HUES48 (cell line): ENCODE measurements around the gene ACVRL1.

Experiments used
- H3K27ac ChIP-seq: one replicate; pipeline ENCODE4 v1.7.0; 2013; ENCODE audit warnings: low read depth, low read length, inconsistent platforms
- H3K27me3 ChIP-seq: 2 replicates; pipeline ENCODE4 v1.6.1; 2013; ENCODE audit warnings: mild to moderate bottlenecking, low read length; ENCODE audit not compliant: control insufficient read depth, insufficient read depth
- H3K36me3 ChIP-seq: 2 replicates; pipeline ENCODE4 v1.6.1; 2013; ENCODE audit warnings: low read length; ENCODE audit not compliant: control insufficient read depth, insufficient read depth
- H3K4me1 ChIP-seq: 2 replicates; pipeline ENCODE4 v1.6.1; 2013; ENCODE audit warnings: mild to moderate bottlenecking, low read length; ENCODE audit not compliant: control insufficient read depth, insufficient read depth
- H3K4me3 ChIP-seq: 2 replicates; pipeline ENCODE4 v1.5.1; 2013; ENCODE audit warnings: mild to moderate bottlenecking, low read depth, low read length
- H3K9ac ChIP-seq: 2 replicates; pipeline ENCODE4 v1.6.1; 2013; ENCODE audit warnings: mild to moderate bottlenecking, low read depth, low read length, moderate library complexity
- H3K9me3 ChIP-seq: 2 replicates; pipeline ENCODE4 v1.6.1; 2013; ENCODE audit warnings: low read length; ENCODE audit not compliant: control insufficient read depth, insufficient read depth

ACVRL1 gene

GRCh38 chr12:51959921-51960320 lies 52.6 kb downstream of the ACVRL1 start:
- no peak overlapping the region for H3K4me3 ChIP-seq
- H3K4me1 ChIP-seq, result no peaks in the 10 kb centered on the region
- H3K9me3 ChIP-seq, result no peaks in the 10 kb centered on the region
- no peak overlapping the region for H3K27ac ChIP-seq
- peaks cover 5% of the 10 kb centered on the region for H3K36me3 ChIP-seq
- no peaks in the 10 kb centered on the region for H3K27me3 ChIP-seq
- H3K9ac ChIP-seq, result no peak overlapping the region

GRCh38 chr12:51960488-51960887 lies 53.2 kb downstream of the ACVRL1 start:
- no peaks in the 10 kb centered on the region for H3K27me3 ChIP-seq
- H3K4me1 ChIP-seq, result no peaks in the 10 kb centered on the region
- H3K36me3 ChIP-seq, result peaks cover 5% of the 10 kb centered on the region
- H3K9ac ChIP-seq, result no peak overlapping the region
- H3K4me3 ChIP-seq, result no peak overlapping the region
- no peaks in the 10 kb centered on the region for H3K9me3 ChIP-seq
- no peak overlapping the region for H3K27ac ChIP-seq

- peaks cover 5% of the 10 kb centered on the region for H3K36me3 ChIP-seq
- H3K27me3 ChIP-seq, result no peaks in the 10 kb centered on the region
- no peak overlapping the region for H3K4me3 ChIP-seq
- H3K27ac ChIP-seq, result no peak overlapping the region
- peaks cover 3% of the 10 kb centered on the region; the same call in 1 of the 2 replicates for H3K4me1 ChIP-seq
- H3K9me3 ChIP-seq, result no peaks in the 10 kb centered on the region
- H3K9ac ChIP-seq, result no peak overlapping the region
These were observed 53.6 kb downstream of the ACVRL1 start for GRCh38 chr12:51960890-51961289.

DNA sequence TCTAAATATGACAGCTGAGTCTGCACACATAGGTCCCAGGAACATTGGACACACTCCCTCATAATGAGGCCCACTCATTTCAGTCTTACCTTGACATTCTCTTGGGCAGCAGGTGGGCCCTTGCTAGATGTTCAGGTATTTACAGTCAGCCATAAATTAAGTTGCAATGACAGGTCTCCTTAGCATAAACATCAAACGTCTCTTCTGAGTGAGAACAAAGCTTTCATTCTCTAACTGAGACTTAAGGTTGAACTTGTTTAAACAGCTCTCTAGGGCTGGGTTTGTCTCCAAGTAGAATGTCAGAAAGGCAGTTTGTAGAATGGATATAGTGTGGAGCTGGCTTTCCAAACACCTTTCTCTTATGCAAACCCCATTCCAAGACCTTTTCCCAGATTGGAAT lies 54.5 kb downstream of the ACVRL1 start:
- Histone ChIP-seq H3K27ac (no peak overlapping the region), H3K4me1 (peaks cover 4% of the 10 kb centered on the region; the same call in 1 of the 2 replicates), H3K9ac (no peak overlapping the region), H3K4me3 (no peak overlapping the region), H3K27me3 (no peaks in the 10 kb centered on the region), H3K36me3 (peaks cover 5% of the 10 kb centered on the region), H3K9me3 (no peaks in the 10 kb centered on the region)

GRCh38 chr12:51962737-51963136 lies 55.4 kb downstream of the ACVRL1 start:
- Histone ChIP-seq H3K9me3 (no peaks in the 10 kb centered on the region), H3K27me3 (no peaks in the 10 kb centered on the region), H3K9ac (no peak overlapping the region), H3K27ac (no peak overlapping the region), H3K36me3 (peaks cover 5% of the 10 kb centered on the region), H3K4me3 (no peak overlapping the region), H3K4me1 (peaks cover 4% of the 10 kb centered on the region; the same call in 1 of the 2 replicates)

DNA sequence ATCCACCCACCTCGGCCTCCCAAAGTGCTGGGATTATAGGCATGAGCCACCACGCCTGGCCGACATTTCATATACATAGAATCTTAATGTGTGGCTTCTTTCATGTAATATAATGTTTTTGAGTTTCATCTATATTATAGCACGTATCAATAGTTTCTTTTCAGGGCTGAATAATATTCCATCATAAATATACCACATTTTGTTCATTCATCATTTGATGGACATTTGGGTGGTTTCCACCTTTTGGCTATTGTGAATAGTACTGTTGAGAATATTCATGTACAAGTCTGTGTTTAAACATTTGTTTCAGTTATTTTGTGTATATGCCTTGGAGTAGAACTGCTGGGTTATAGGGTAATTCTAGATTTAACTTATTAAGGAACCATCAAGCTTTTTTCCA lies 56.2 kb downstream of the ACVRL1 start:
- Histone ChIP-seq H3K4me1 (peaks cover 4% of the 10 kb centered on the region; the same call in 1 of the 2 replicates), H3K36me3 (peaks cover 5% of the 10 kb centered on the region), H3K27ac (no peak overlapping the region), H3K4me3 (no peak overlapping the region), H3K9me3 (no peaks in the 10 kb centered on the region), H3K27me3 (no peaks in the 10 kb centered on the region), H3K9ac (no peak overlapping the region)

- Histone ChIP-seq H3K4me3 (no peak overlapping the region), H3K9ac (no peak overlapping the region), H3K9me3 (no peaks in the 10 kb centered on the region), H3K27me3 (no peaks in the 10 kb centered on the region), H3K36me3 (no peaks in the 10 kb centered on the region), H3K27ac (no peak overlapping the region), H3K4me1 (peaks cover 26% of the 10 kb centered on the region)
These were observed 62.3 kb downstream of the ACVRL1 start for GRCh38 chr12:51969643-51970042.

DNA sequence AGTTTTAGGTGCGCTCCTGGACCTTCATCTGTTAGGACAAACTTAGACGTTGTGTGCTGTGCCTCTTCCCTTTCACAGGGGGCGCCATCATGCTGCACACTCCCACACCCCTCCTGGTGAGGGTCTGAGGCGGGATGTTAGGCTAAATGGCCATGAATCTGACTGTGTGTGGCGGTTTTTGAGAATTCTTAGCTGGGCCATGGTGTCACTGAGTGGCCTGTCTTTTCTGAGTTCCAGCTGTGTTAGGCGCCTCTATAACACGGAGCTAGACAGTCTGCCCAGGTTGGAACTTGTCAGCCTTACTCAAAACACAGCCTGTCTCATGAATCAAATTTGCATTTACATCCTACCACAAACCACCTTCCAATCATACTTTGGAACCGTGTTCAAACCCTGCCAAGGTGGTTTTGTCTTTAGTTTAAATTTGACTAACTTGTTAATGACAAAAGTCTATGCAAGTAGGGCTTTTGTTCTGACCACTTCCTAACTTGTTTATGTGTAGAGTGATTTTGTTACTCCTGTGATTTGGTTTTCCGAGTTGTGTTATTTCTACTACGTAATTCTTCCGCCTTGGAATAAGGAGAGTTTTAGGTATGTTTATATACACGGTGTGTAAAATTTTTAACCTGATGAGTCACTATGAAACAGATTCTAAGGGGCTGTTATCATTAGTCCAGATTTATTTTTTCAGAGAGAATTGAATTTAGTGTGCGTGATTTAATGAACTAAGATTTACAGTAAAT lies 63.8 kb downstream of the ACVRL1 start:
- Histone ChIP-seq H3K4me1 (peaks cover 25% of the 10 kb centered on the region), H3K9me3 (no peaks in the 10 kb centered on the region), H3K4me3 (no peak overlapping the region), H3K27ac (no peak overlapping the region), H3K36me3 (peaks cover 12% of the 10 kb centered on the region), H3K27me3 (no peaks in the 10 kb centered on the region), H3K9ac (no peak overlapping the region)

DNA sequence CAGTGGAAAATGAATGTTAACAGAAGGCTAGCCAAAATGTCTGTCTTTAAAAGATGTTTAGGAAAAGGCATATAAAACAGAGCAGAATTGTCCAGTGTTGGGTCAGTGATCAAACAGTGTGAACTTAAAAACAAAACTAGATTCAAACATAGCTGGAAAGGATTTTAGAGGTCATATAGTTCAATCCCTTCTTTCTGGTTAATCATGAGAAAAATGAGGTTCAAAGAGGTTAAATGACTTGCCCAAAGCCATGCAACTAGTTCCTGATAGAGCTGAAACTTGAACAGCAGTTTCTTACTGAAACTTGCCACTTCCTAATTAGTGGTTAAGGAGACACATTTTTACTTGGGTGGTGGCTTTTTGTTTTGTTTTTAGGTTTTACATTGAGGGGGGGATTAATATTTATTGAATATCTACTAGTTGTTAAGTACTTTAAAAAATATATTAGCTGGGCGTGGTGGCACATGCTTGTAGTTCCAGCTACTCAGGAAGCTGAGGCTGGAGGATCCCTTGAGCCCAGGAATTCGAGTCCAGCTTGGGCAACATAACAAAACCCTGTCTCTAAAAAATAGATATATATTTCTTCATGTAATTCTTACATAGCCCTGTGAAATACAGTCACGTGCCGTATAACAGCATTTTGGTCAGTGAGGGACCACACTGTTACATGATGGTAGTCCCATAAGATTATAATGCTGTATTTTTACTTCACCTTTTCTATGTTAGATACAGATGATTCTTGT lies 64.5 kb downstream of the ACVRL1 start:
- Histone ChIP-seq H3K4me1 (peaks cover 25% of the 10 kb centered on the region), H3K27ac (no peak overlapping the region), H3K27me3 (no peaks in the 10 kb centered on the region), H3K36me3 (peaks cover 19% of the 10 kb centered on the region), H3K9me3 (no peaks in the 10 kb centered on the region), H3K4me3 (no peak overlapping the region), H3K9ac (no peak overlapping the region)

- Histone ChIP-seq H3K27ac (no peak overlapping the region), H3K36me3 (peaks cover 22% of the 10 kb centered on the region), H3K9ac (no peak overlapping the region), H3K27me3 (no peaks in the 10 kb centered on the region), H3K4me3 (no peak overlapping the region), H3K4me1 (peaks cover 25% of the 10 kb centered on the region), H3K9me3 (no peaks in the 10 kb centered on the region)
These were observed 65.1 kb downstream of the ACVRL1 start for GRCh38 chr12:51972422-51972812.

DNA sequence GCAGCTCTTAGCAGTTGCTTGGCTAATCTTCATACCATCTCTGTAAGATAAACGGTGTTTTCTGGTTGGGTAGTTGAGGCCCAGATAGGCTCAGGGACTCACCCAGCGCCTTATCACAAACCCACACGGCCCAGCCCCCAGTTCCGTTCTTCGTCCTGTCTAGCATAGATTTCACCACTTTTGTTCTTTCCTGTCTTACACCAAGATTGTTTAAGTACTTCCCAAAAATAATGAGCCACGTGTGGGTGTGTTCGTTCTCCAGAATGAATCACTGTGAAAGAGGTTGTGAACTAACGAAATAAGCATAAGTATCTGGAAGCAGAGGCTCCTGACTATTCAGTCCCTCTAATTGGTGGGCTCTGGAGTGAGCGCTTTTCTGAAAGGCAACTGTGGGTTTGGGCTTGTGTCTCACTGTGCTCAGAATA lies 65.6 kb downstream of the ACVRL1 start:
- Histone ChIP-seq H3K27me3 (no peaks in the 10 kb centered on the region), H3K4me3 (no peak overlapping the region), H3K9ac (no peak overlapping the region), H3K9me3 (no peaks in the 10 kb centered on the region), H3K36me3 (peaks cover 26% of the 10 kb centered on the region), H3K27ac (no peak overlapping the region), H3K4me1 (peaks cover 25% of the 10 kb centered on the region)
